GM12874 (cell line): ENCODE results near the gene CFAP100.

Experiments
- TF ChIP-seq, protein P1 (sequence below): IDR thresholded peaks from 2 replicates; pipeline ENCODE4 v1.5.1; 2011; ENCODE audit warnings: low read depth, mild to moderate bottlenecking, control low read depth, low read length, moderate library complexity; ENCODE audit not compliant: insufficient read depth

The CFAP100 gene

DNA sequence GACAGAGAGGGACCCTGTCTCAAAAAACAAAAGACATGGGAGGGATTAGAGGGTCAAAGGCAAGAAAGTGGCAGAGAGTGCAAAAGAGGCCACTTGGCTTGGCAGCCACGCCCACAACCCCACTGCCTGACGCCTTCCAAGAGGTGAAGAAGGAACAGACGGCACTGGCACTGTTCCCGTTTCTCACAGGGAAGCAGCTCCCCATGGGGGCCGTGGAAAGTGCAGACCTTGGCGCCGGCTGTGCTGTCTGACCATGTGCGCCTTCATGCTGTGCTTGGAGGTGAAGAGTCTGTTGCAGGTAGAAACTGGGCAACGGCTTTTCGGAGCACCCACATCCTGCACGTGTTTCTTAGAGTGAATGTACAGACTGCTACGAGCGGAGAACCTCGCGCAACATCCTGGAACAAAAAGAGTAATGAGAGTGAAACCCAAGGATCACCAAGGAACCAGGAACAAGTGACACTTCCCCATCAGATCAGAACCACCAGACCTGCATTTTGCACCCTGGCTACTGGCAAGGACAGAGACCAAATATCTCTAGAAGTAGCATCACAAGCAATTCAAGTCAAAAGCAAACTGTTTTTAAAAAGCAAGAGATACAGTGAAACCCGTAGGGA lies 71.3 kb downstream of the CFAP100 start:
- TF ChIP-seq, protein P1, sequence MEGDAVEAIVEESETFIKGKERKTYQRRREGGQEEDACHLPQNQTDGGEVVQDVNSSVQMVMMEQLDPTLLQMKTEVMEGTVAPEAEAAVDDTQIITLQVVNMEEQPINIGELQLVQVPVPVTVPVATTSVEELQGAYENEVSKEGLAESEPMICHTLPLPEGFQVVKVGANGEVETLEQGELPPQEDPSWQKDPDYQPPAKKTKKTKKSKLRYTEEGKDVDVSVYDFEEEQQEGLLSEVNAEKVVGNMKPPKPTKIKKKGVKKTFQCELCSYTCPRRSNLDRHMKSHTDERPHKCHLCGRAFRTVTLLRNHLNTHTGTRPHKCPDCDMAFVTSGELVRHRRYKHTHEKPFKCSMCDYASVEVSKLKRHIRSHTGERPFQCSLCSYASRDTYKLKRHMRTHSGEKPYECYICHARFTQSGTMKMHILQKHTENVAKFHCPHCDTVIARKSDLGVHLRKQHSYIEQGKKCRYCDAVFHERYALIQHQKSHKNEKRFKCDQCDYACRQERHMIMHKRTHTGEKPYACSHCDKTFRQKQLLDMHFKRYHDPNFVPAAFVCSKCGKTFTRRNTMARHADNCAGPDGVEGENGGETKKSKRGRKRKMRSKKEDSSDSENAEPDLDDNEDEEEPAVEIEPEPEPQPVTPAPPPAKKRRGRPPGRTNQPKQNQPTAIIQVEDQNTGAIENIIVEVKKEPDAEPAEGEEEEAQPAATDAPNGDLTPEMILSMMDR, result no peak

DNA sequence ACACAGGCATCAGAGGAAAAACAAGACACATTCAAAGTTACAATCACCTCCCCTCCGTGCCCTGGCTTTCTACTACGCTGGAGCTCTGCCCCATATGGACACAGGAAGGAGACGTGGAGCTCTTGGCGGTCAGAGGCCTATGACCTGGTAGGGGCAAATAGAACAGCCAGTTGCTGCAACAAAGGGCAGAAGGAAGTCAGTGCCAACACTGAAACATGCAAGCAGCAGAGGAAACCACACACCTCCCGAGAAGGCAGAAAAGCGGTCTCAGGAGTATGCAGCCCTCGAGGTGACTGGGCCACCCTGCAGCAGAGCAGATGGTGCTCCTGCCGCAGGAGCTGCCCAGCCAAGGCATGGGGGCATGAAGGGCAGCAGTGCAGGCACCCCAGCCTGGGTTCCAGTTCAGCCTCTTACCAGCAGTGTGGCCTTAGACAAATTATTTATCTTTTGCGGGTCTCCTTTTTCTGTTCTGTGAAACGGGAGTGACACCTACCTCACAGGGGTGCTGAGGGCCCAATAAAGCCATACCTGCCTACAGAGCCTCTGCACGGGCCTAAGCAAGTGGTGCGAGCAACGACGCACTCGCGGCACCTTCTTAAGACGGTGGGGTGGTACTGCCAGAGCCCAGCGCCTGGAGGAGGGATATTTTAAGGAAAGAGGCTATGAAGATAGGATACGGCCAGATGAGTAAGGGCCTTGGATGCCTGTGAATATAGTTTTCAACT lies 72.3 kb downstream of the CFAP100 start:
- TF ChIP-seq, protein P1, result no peak

DNA sequence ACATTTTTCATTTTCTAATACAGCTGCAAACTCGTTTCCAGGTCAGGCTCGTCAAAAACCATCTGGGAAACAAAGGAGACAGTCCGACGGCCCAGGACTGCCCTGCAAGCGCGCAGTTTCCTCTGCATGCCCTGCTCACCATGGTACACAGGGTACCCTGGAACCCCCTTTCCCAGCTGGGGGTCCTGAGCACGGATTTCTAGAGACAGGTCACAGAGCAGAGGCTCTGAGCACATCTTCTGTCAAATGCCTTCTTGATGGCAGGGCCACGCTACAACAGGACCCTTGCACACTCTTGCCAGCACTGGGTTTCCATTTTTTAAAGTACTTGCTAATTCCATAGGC lies 72.9 kb downstream of the CFAP100 start:
- TF ChIP-seq, protein P1, result no peak

DNA sequence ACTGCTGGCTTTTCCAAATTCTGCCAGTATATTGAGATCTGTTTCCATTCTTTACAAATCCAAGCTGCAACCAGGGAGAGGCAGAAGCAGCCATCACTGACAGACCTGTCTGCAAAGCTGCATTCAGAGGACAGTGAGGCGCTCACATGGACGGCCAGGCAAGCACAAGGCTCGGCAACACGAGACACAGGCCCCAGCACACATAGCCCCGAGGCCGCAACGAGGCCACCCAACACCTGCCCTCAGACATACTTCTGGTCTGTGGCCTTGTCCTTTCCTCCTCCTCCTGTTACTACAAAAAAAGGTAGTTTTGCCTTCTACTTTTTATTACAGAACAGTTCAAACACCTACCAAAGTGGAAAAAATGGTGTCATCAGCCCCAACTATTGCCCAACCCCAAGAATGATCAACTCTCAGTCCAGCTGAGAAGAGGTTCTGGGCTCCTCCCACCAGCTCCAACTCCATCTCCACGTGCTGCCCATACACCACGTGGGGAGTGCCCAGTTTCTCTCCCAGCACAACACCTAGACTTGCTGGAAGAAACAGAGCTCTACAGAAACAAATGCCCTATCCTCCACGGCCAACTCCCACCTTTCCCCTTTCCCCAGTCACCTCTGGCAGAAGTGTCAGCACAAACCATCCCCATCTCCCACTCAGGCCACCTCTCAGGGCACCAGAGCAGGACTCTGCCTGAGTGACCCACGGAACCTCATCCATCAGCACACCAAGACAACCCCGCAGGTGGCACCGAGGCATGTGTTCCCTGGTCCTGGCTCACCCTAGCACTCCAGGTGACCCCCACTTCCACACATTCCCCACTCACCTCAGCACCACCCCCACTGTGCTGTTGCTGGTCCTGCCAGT lies 73.6 kb downstream of the CFAP100 start:
- TF ChIP-seq, protein P1, result no peak

DNA sequence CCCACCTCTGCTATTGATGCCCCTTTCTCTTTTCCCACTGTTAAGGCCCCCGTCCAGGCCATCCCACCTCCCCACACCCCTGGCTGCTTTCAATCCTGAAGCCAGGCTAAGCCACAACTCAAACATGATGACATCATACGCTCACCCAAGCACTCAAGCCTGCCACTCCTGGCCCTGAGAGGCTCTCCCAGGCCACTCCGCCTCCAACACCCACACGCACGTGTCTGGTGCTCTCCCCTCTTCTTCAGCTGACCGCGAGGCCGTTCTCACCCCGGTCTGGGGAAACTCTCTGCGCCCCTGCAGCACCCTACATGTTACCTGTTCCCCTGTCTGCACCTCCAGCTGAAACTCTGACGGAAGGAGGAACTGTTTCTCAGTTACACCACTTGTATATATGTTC lies 74.8 kb downstream of the CFAP100 start:
- TF ChIP-seq, protein P1, result no peak

DNA sequence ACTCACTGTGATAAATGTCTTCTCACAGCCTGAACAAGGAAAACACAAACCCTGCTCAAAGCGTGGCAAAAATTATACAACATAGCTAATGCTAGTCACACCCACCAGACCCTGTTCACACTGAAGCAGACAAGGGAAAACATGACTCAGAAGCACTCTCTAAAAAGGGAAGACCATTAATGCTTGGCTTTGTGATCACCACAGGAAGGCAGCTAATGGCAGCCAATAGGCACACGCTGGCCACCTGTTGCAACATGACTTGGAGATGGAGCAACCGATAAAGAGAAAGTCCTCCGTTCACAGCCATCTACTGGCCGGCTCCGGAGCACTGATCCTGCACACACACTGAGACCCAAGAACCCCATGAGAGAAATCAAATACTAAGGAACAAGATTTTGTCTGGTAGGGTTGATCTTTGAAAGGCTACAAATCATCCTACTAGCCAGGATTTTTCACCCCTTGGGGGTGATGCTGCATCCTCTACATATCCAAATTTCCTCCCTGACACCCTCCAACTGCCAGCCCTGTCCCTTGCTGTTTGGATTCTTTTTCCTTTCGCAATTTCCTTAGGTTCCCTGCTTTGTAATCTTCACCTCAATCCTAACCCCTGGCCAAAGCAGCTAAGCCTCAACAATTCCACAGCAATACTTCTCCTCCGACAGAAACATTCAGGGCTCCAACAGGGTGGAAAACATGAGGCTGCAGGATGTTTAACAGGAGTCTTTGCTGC lies 77.7 kb downstream of the CFAP100 start:
- TF ChIP-seq, protein P1, result no peak
